Breast epithelium (tissue), 4 donors: ENCODE data around the gene GOLIM4. TPM values are rescaled to one million over a fixed set of nuclear protein-coding genes. Genes with fewer than 3 reads are reported as not detected.

Source experiments
- DNase-seq, 2 donors: peaks; one replicate each; pipeline ENCODE4 v3.0.0-alpha.2; 2019; ENCODE audit warnings: low spot score in 2 of 2
- H3K27ac ChIP-seq, 2 donors: fragments of 200-600 bp; sonication (generic) in 1 of 2; one replicate each; pipeline ENCODE4 v1.5.1; 2016 to 2019; ENCODE audit warnings: mild to moderate bottlenecking in 1 of 2
- H3K27me3 ChIP-seq, 2 donors: fragments of 200-600 bp; sonication (generic) in 1 of 2; one replicate each; pipeline versions ENCODE4 v1.5.1 to v1.6.0; 2017 to 2019; ENCODE audit warnings: control low read depth in 1 of 2, mild to moderate bottlenecking in 1 of 2
- H3K36me3 ChIP-seq: fragments of 200-600 bp; one replicate; pipeline ENCODE4 v1.5.1; 2019
- H3K4me1 ChIP-seq, 2 donors: fragments of 200-600 bp; sonication (generic); one replicate each; pipeline ENCODE4 v1.5.1; 2016 to 2019; ENCODE audit warnings: control low read depth in 1 of 2
- H3K4me3 ChIP-seq, 3 donors: fragments of 200-600 bp; sonication (generic); 1 replicate in 2 of 3; 2 replicates in 1 of 3; pipeline ENCODE4 v1.5.1; 2016 to 2019; ENCODE audit warnings: mild to moderate bottlenecking in 3 of 3, moderate library complexity in 2 of 3
- H3K9me3 ChIP-seq, 2 donors: fragments of 200-600 bp; sonication (generic) in 1 of 2; one replicate each; pipeline ENCODE4 v1.5.1; 2016 to 2019; ENCODE audit warnings: control low read depth in 1 of 2
- POLR2A ChIP-seq: fragments of 450-650 bp; IDR thresholded peaks from one replicate; pipeline ENCODE4 v1.6.1; 2016; ENCODE audit warnings: antibody characterized with exemption, mild to moderate bottlenecking, moderate library complexity
- POLR2AphosphoS5 ChIP-seq, 3 donors: sonication (generic); formaldehyde crosslinking; IDR thresholded peaks; one replicate each; pipeline ENCODE4 v1.6.1; 2017; ENCODE audit warnings: antibody characterized with exemption in 3 of 3
- intact Hi-C: fragments of 100-400 bp; cut with DNase I; formaldehyde crosslinking; loops from one replicate; pipeline ENCODE4 v1.15.1; 2023; ENCODE audit warnings: low total_unique reads
- total RNA-seq, 3 donors: library from RNA; depleted of rRNA; stranded (reverse); fragments of >200 nt; gene quantifications; one replicate each; pipeline ENCODE4 v1.1.0, GENCODE V29; 2016
- TF ChIP-seq, protein P1 (sequence below), 3 donors: fragments of 450-650 bp; IDR thresholded peaks; one replicate each; pipeline ENCODE4 v1.5.1; 2016 to 2017; ENCODE audit warnings: antibody characterized with exemption in 3 of 3, mild to moderate bottlenecking in 3 of 3, moderate library complexity in 3 of 3

Gene GOLIM4
- total RNA-seq, 3 donors from 2014 or later = 21.4 to 34.9 (median 33.8) TPM

DNA sequence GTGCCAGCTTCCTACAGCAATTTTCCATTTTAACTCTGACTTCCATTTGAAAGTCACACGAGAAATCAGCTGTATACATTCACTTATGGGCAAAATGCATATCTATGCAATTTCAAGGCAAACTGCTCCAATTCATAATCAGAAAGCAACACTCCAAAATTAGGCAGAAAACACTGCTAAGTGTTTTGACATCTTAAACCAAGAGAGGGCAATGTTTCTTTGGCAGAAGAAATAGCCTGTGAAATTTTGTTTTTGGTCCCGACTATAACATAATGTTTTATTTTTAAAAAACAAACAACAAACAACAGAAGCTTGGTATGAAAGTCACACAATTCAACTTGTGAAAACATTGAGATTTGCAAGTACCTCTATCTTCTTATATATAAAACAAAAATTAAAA, 42.6 kb downstream of the GOLIM4 start:
- Histone ChIP-seq H3K27ac (no peak overlapping the region), H3K9me3 (no peaks in the 10 kb centered on the region), H3K36me3 (no peaks in the 10 kb centered on the region), H3K4me3 (no peak overlapping the region), H3K4me1 (no peaks in the 10 kb centered on the region), H3K27me3 (no peaks in the 10 kb centered on the region)
- intact Hi-C loops = no loop called here
- TF ChIP-seq, protein P1, sequence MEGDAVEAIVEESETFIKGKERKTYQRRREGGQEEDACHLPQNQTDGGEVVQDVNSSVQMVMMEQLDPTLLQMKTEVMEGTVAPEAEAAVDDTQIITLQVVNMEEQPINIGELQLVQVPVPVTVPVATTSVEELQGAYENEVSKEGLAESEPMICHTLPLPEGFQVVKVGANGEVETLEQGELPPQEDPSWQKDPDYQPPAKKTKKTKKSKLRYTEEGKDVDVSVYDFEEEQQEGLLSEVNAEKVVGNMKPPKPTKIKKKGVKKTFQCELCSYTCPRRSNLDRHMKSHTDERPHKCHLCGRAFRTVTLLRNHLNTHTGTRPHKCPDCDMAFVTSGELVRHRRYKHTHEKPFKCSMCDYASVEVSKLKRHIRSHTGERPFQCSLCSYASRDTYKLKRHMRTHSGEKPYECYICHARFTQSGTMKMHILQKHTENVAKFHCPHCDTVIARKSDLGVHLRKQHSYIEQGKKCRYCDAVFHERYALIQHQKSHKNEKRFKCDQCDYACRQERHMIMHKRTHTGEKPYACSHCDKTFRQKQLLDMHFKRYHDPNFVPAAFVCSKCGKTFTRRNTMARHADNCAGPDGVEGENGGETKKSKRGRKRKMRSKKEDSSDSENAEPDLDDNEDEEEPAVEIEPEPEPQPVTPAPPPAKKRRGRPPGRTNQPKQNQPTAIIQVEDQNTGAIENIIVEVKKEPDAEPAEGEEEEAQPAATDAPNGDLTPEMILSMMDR (IDR thresholded peaks at IDR 0.05) = no peak
- TF ChIP-seq POLR2A (no peak), POLR2AphosphoS5 (IDR thresholded peaks at IDR 0.05) (no peak)
- DNase-seq = no peak

DNA sequence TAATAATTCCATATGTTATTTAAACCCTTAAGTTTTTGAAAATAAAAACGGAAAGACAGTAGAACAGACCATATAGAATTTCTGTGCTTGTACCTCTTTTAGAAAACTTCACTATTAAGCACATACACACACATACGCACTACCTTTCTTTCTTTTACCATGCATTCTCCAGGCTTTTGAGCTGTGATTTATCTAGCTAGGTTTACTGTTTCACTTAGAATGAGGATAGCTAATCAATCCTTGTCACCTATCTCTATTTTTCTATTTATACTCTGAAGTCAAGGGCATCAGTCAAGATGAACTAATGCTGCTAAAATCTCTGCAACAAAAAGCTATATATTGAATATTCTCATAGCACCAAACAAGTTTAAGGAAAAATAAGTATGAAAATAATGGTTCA, 43.2 kb downstream of the GOLIM4 start:
- intact Hi-C loops = no loop called here
- H3K9me3 ChIP-seq = no peaks in the 10 kb centered on the region
- H3K27me3 ChIP-seq = no peaks in the 10 kb centered on the region
- no peaks in the 10 kb centered on the region for H3K36me3 ChIP-seq
- H3K27ac ChIP-seq = no peak overlapping the region
- TF ChIP-seq, protein P1 (IDR thresholded peaks at IDR 0.05) = no peak
- no peak for TF ChIP-seq POLR2A
- TF ChIP-seq POLR2AphosphoS5 (IDR thresholded peaks at IDR 0.05) = no peak
- H3K4me1 ChIP-seq = no peaks in the 10 kb centered on the region
- H3K4me3 ChIP-seq = no peak overlapping the region
- no peak for DNase-seq

DNA sequence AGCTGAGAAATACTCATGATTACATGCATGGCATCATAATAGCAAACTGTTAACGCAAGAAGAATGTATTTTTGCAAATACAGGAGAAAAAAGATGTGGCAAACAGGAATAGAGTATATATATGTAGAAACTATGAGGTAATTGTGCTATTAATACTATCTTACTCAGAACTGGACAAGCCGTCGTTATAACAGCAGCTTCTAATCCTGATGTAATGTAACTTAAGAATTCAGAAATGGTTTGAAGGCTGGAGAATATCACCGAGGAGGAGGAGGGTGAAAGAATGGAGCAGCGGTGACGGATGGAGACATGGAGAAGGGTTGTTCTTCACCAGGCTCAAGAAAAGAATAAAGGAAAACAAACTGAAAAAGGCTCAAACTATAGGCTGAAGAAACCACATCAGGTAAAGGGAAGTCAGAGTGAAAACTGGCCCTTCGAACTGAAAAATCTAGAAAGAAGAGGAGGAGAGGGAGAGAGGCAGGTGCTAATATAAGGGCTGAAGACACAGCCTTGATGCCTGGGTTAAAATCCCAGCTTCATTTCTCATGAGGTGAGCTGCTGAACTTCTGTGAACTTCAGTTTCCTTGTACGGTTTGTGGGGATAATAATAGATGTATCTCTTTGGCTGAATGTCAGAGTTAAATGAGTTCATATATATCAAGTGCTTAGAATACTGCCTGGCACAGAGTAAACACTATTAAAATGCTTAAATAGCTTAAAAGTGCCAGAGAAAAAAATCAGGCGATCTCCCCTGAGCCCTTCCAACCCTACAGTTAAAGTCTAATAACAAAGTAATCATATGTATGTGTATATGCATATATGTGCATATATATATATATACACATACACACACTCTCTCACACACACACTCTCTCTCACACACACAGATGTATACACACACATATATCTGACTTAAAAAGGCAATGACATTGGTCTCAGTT, 43.9 kb downstream of the GOLIM4 start:
- Histone ChIP-seq H3K4me1 (no peaks in the 10 kb centered on the region), H3K36me3 (no peaks in the 10 kb centered on the region), H3K9me3 (no peaks in the 10 kb centered on the region), H3K4me3 (no peak overlapping the region), H3K27me3 (no peaks in the 10 kb centered on the region), H3K27ac (no peak overlapping the region)
- TF ChIP-seq, protein P1 (IDR thresholded peaks at IDR 0.05) = no peak
- TF ChIP-seq POLR2AphosphoS5 (IDR thresholded peaks at IDR 0.05) (no peak), POLR2A (no peak)
- intact Hi-C loops = no loop called here
- no peak for DNase-seq

DNA sequence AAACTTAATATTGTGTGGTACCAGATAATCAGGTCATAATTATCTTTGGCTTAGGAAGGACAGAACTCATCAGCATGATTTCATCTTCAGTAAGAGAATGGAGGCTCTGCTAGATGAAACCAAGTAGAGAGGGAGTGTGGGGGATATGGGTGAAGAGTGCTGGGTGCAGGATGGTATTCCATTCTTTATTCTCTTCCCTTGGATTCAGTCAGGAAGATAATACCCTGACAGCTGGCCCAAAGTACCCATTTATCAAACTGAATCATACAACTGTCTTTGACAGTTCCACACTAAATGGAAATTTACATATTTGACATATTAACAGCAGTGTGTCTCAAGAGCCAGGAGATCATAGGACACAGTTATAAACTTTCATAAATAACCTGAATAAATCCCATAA, 44.7 kb downstream of the GOLIM4 start:
- Histone ChIP-seq H3K9me3 (no peaks in the 10 kb centered on the region), H3K27ac (no peak overlapping the region), H3K27me3 (no peaks in the 10 kb centered on the region), H3K4me1 (no peaks in the 10 kb centered on the region), H3K4me3 (no peak overlapping the region), H3K36me3 (no peaks in the 10 kb centered on the region)
- DNase-seq = no peak
- no peak for TF ChIP-seq POLR2A
- no peak for TF ChIP-seq POLR2AphosphoS5 (IDR thresholded peaks at IDR 0.05)
- TF ChIP-seq, protein P1 (IDR thresholded peaks at IDR 0.05) = no peak
- intact Hi-C loops = no loop called here

DNA sequence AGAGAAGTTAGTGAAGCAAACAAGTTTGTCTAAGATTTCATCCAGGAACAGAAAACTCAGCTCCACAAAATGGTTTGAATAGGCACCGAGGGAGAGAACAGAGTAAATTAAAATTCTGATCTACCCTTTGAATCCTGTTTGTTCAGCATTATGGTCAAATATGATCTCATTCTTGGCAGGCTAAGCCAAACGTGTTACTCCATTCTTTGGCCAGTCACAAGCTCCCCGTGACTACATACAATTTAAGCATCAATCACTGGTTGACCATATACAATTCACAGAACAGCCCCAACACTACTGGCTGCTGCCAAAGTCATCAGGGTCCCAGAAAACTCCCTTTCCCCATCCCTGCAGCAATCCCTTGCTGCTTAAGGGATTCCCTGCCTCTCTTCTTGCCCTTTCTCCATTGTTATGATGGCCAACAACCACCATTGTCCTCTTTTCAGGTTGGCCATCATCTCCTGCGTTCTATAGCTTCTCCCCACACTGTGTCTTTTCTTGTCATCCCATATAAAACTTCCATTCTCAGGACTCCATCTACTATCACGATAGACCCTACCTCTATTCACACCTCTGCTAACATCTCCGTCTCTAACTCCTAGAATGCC, 46.3 kb downstream of the GOLIM4 start:
- TF ChIP-seq POLR2AphosphoS5 (IDR thresholded peaks at IDR 0.05) (no peak), POLR2A (no peak)
- TF ChIP-seq, protein P1 (IDR thresholded peaks at IDR 0.05) = no peak
- no peak overlapping the region for H3K4me3 ChIP-seq
- intact Hi-C loops = loop anchor here (5.0 kb wide), 1 partner anchor 118 kb away; no protein-coding TSS in a partner anchor
- H3K27me3 ChIP-seq = no peaks in the 10 kb centered on the region
- peak overlapping the region; percentile 45 to 58 for H3K27ac ChIP-seq
- no peak for DNase-seq
- no peaks in the 10 kb centered on the region for H3K9me3 ChIP-seq
- no peaks in the 10 kb centered on the region for H3K4me1 ChIP-seq
- H3K36me3 ChIP-seq = no peaks in the 10 kb centered on the region
